ENCODE data around the gene CNIH1.

Gene CNIH1

DNA sequence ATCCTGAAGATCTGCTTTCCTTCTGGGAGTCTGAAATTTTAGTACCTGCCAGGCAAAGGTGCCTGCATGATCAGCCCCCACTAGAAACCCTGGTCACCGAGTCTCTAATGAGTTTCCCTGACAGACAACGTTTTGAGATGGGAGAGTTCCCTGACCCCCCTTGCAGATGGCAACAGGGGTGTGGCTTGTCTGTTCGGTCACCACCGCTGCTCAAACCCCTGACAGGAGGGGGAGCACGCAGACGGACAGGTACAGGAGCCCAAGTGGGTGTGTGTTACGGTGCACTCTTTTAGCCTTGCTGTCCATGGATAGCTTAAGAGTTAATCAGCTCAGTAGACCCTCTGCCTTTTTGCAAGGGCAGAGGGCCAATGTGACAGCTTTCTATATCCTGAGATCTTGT lies 63.7 kb downstream of the CNIH1 start:
- Histone ChIP-seq H3K4me1 (ENCODE audit: control insufficient read depth in 1 of 2, insufficient read depth in 2 of 2, low read length in 2 of 2) (no peaks in the 10 kb centered on the region), H3K27me3 (ENCODE audit: low read depth, low read length) (no peaks in the 10 kb centered on the region), H3K36me3 (ENCODE audit: control insufficient read depth in 1 of 2, insufficient read depth in 2 of 2, low read length in 2 of 2) (no peaks in the 10 kb centered on the region), H3K27ac (ENCODE audit: low read length) (no peak overlapping the region), H3K4me3 (ENCODE audit: low read depth in 1 of 2, low read length in 2 of 2) (no peak overlapping the region), H3K9me3 (ENCODE audit: control insufficient read depth in 1 of 2, low read length in 2 of 2) (no peaks in the 10 kb centered on the region)

DNA sequence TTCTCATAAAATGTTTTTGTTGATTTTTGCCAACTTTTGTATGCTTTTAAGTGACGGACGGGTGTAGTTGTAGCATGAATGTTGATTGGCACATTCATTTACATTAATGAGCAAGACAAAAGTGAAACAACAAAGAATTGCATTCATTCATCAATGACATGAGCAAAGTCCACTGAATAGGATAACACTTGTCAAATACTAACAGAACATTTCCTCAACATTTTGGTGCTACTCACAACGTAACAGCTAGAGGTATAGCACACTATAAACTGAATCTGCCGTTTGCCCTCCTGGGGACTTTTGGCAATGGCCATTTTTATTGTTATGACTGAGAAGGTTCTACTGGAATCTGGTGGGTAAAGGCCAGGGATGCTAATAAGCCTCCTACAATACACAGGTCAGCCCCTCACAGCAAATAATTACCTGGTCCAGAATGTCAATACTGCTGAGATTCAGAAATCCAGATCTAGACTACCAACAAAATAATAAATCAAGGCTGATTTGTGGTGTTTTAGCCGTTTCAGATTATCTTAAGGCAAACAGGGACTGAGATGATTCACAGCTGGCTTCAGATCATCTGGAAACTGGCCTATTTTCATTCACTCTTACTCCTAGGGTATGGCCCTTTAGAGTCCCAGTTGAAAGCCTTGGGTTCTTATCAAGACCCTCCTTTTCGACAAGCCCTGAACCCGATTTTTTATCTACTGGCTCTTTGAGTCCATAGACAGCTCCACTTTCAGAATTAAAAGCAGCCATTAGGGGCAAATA lies 66.9 kb downstream of the CNIH1 start:
- H3K4me1 ChIP-seq (ENCODE audit: control insufficient read depth in 1 of 2, insufficient read depth in 2 of 2, low read length in 2 of 2) = no peaks in the 10 kb centered on the region
- no peak overlapping the region for H3K27ac ChIP-seq (ENCODE audit: low read length)
- no peaks in the 10 kb centered on the region for H3K27me3 ChIP-seq (ENCODE audit: low read depth, low read length)
- H3K4me3 ChIP-seq (ENCODE audit: low read depth in 1 of 2, low read length in 2 of 2) = no peak overlapping the region
- no peaks in the 10 kb centered on the region for H3K9me3 ChIP-seq (ENCODE audit: control insufficient read depth in 1 of 2, low read length in 2 of 2)
- H3K36me3 ChIP-seq (ENCODE audit: control insufficient read depth in 1 of 2, insufficient read depth in 2 of 2, low read length in 2 of 2) = no peaks in the 10 kb centered on the region

Measured in muscle layer of duodenum (tissue), 2 donors.